OCI-LY1 (cell line): ENCODE measurements around the gene BAX.

Source experiments
- H2AFZ ChIP-seq: fragments of 200-600 bp; sonication (generic), shearing (Covaris generic); 2 replicates; pipeline ENCODE4 v1.6.0; 2014; ENCODE audit warnings: antibody characterized with exemption, mild to moderate bottlenecking, low read length
- H3F3A ChIP-seq: fragments of 200-600 bp; sonication (generic), shearing (Covaris generic); 2 replicates; pipeline ENCODE4 v1.6.0; 2014; ENCODE audit warnings: mild to moderate bottlenecking, antibody characterized with exemption, low read length, moderate library complexity; ENCODE audit not compliant: insufficient read depth
- H3K27ac ChIP-seq: fragments of 200-600 bp; sonication (generic); 2 replicates; pipeline ENCODE4 v1.5.1; 2014; ENCODE audit warnings: low read length, mixed run types, mild to moderate bottlenecking, low read depth; ENCODE audit not compliant: poor library complexity, severe bottlenecking
- H3K27me3 ChIP-seq: fragments of 200-600 bp; sonication (generic); 2 replicates; pipeline ENCODE4 v1.6.0; 2014; ENCODE audit warnings: antibody characterized with exemption, mild to moderate bottlenecking, low read length, moderate library complexity; ENCODE audit not compliant: insufficient read depth
- H3K36me3 ChIP-seq: fragments of 200-600 bp; sonication (generic); 2 replicates; pipeline ENCODE4 v1.6.1; 2014; ENCODE audit warnings: mild to moderate bottlenecking, antibody characterized with exemption, low read length, moderate library complexity, mixed read lengths; ENCODE audit not compliant: insufficient read depth
- H3K4me1 ChIP-seq: fragments of 200-600 bp; sonication (generic); 2 replicates; pipeline ENCODE4 v1.5.1; 2014; ENCODE audit warnings: mild to moderate bottlenecking, low read length, moderate library complexity; ENCODE audit not compliant: insufficient read depth, severe bottlenecking
- H3K4me2 ChIP-seq: fragments of 200-600 bp; sonication (generic), shearing (Covaris generic); 2 replicates; pipeline ENCODE4 v1.6.1; 2014; ENCODE audit warnings: low read length
- H3K4me3 ChIP-seq: fragments of 200-600 bp; sonication (generic); 2 replicates; pipeline ENCODE4 v1.5.1; 2014; ENCODE audit warnings: low read length, low read depth, mild to moderate bottlenecking, mixed read lengths; ENCODE audit not compliant: poor library complexity, severe bottlenecking
- H3K79me2 ChIP-seq: fragments of 200-600 bp; shearing (Covaris generic); 2 replicates; pipeline ENCODE4 v1.6.1; 2016; ENCODE audit warnings: mixed run types, low read length, mixed read lengths; ENCODE audit not compliant: insufficient read depth
- H3K9ac ChIP-seq: fragments of 200-600 bp; sonication (generic), shearing (Covaris generic); 2 replicates; pipeline ENCODE4 v1.6.1; 2014; ENCODE audit warnings: mild to moderate bottlenecking, low read length, mixed read lengths
- H3K9me2 ChIP-seq: fragments of 200-600 bp; sonication (generic), shearing (Covaris generic); 2 replicates; pipeline ENCODE4 v1.6.1; 2014; ENCODE audit warnings: low read depth, mild to moderate bottlenecking, low read length, mixed read lengths
- H3K9me3 ChIP-seq: fragments of 200-600 bp; shearing (Covaris generic); 2 replicates; pipeline ENCODE4 v1.6.1; 2014; ENCODE audit warnings: low read length, mixed read lengths
- H4K20me1 ChIP-seq: fragments of 200-600 bp; sonication (generic), shearing (Covaris generic); 2 replicates; pipeline ENCODE4 v1.6.0; 2016; ENCODE audit warnings: mild to moderate bottlenecking, low read length; ENCODE audit not compliant: insufficient read depth
- EZH2 ChIP-seq: fragments of 200-600 bp; sonication (generic), shearing (Covaris generic); IDR thresholded peaks from 2 replicates; pipeline ENCODE4 v1.8.0; 2017; ENCODE audit warnings: borderline replicate concordance, mixed run types, mild to moderate bottlenecking, antibody characterized with exemption, low read length, moderate library complexity, mixed read lengths
- TF ChIP-seq, protein P1 (sequence below): fragments of 200-600 bp; sonication (generic), shearing (Covaris generic); IDR thresholded peaks from 2 replicates; pipeline ENCODE4 v1.5.1; 2017; ENCODE audit warnings: mild to moderate bottlenecking, antibody characterized with exemption, low read length, moderate library complexity, mixed read lengths

The BAX gene

DNA sequence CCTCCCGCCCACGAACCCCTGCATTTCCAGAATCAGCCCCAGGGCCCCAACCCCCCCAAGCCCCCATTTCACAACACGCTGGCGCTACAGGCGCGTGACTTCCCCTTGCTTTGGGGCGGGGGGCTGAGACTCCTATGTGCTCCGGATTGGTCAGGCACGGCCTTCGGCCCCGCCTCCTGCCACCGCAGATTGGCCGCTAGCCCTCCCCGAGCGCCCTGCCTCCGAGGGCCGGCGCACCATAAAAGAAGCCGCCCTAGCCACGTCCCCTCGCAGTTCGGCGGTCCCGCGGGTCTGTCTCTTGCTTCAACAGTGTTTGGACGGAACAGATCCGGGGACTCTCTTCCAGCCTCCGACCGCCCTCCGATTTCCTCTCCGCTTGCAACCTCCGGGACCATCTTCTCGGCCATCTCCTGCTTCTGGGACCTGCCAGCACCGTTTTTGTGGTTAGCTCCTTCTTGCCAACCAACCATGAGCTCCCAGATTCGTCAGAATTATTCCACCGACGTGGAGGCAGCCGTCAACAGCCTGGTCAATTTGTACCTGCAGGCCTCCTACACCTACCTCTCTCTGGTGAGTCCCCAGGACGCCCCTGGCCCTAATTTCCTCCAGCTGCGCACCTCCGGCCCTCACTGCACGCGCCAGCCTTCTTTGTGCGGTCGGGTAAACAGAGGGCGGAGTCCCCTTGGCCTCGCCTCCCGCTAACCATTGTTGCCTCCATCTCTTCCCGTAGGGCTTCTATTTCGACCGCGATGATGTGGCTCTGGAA lies 10.5 kb downstream of the BAX start, which contains the start of gene FTL:
FTL (plus strand) TSS at position 270 of the 766 bp plus-strand sequence; CDS start at position 469, 199 bp downstream.
- peak within 1 kb of the TSS; percentile 98 for H3K4me2 ChIP-seq
- H3K27me3 ChIP-seq: no peaks in the 10 kb centered on the region
- H3K9me3 ChIP-seq: no peaks in the 10 kb centered on the region
- H3F3A ChIP-seq: peaks cover 5% of the 10 kb centered on the region; the same call in 1 of the 2 replicates
- H3K9ac ChIP-seq: peak within 1 kb of the TSS; percentile 85
- peaks cover 45% of the 10 kb centered on the region for H3K36me3 ChIP-seq
- no peaks in the 10 kb centered on the region for H3K9me2 ChIP-seq
- peak within 1 kb of the TSS; percentile 67 for H3K4me3 ChIP-seq
- TF ChIP-seq, protein P1, sequence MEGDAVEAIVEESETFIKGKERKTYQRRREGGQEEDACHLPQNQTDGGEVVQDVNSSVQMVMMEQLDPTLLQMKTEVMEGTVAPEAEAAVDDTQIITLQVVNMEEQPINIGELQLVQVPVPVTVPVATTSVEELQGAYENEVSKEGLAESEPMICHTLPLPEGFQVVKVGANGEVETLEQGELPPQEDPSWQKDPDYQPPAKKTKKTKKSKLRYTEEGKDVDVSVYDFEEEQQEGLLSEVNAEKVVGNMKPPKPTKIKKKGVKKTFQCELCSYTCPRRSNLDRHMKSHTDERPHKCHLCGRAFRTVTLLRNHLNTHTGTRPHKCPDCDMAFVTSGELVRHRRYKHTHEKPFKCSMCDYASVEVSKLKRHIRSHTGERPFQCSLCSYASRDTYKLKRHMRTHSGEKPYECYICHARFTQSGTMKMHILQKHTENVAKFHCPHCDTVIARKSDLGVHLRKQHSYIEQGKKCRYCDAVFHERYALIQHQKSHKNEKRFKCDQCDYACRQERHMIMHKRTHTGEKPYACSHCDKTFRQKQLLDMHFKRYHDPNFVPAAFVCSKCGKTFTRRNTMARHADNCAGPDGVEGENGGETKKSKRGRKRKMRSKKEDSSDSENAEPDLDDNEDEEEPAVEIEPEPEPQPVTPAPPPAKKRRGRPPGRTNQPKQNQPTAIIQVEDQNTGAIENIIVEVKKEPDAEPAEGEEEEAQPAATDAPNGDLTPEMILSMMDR: no peak
- no peak for TF ChIP-seq EZH2
- H2AFZ ChIP-seq: no peak within 1 kb of the TSS
- H3K4me1 ChIP-seq: peaks cover 56% of the 10 kb centered on the region
- H3K27ac ChIP-seq: peak within 1 kb of the TSS; percentile 87
- no peaks in the 10 kb centered on the region for H4K20me1 ChIP-seq
- H3K79me2 ChIP-seq: 0 out of 2 replicates have a peak, but pooled peaks cover 4% of the 10 kb centered on the region

GRCh38 chr19:48965806-48966540 lies 11.3 kb downstream of the BAX start:
- peaks cover 47% of the 10 kb centered on the region for H3K36me3 ChIP-seq
- peak overlapping the region; percentile 98 for H3K4me2 ChIP-seq
- no peaks in the 10 kb centered on the region for H3K27me3 ChIP-seq
- peaks cover 5% of the 10 kb centered on the region; the same call in 1 of the 2 replicates for H3F3A ChIP-seq
- H3K9me2 ChIP-seq: no peaks in the 10 kb centered on the region
- H2AFZ ChIP-seq: no peak overlapping the region
- no peaks in the 10 kb centered on the region for H4K20me1 ChIP-seq
- H3K79me2 ChIP-seq: 0 out of 2 replicates have a peak, but pooled peaks cover 4% of the 10 kb centered on the region
- peaks cover 58% of the 10 kb centered on the region for H3K4me1 ChIP-seq
- peak overlapping the region; percentile 67 for H3K4me3 ChIP-seq
- H3K9me3 ChIP-seq: no peaks in the 10 kb centered on the region
- TF ChIP-seq, protein P1: no peak
- TF ChIP-seq EZH2: no peak
- H3K9ac ChIP-seq: peak overlapping the region; percentile 78
- H3K27ac ChIP-seq: peak overlapping the region; percentile 72

GRCh38 chr19:48966541-48967345 lies 12.1 kb downstream of the BAX start:
- TF ChIP-seq, protein P1: no peak
- TF ChIP-seq EZH2: no peak
- peak overlapping the region; percentile 72 for H3K27ac ChIP-seq
- no peaks in the 10 kb centered on the region for H3K9me3 ChIP-seq
- H3K4me2 ChIP-seq: peak overlapping the region; percentile 98
- H2AFZ ChIP-seq: no peak overlapping the region
- peaks cover 45% of the 10 kb centered on the region for H3K36me3 ChIP-seq
- peak overlapping the region; percentile 67 for H3K4me3 ChIP-seq
- H3K27me3 ChIP-seq: no peaks in the 10 kb centered on the region
- no peaks in the 10 kb centered on the region for H3K9me2 ChIP-seq
- H4K20me1 ChIP-seq: no peaks in the 10 kb centered on the region
- 0 out of 2 replicates have a peak, but pooled peaks cover 4% of the 10 kb centered on the region for H3K79me2 ChIP-seq
- H3K4me1 ChIP-seq: peaks cover 56% of the 10 kb centered on the region
- H3K9ac ChIP-seq: peak overlapping the region; percentile 78
- H3F3A ChIP-seq: peaks cover 5% of the 10 kb centered on the region; the same call in 1 of the 2 replicates
